Measurements from ENCODE around the gene ITPRID1. TPM values are rescaled to one million over a fixed set of nuclear protein-coding genes. Genes with fewer than 3 reads are reported as not detected.

ITPRID1 gene
- total RNA-seq, 2 experiments from 2014 or later, result not detected

- Histone ChIP-seq H3K36me3 (ENCODE audit: insufficient read depth, low read length) (no peaks in the 10 kb centered on the region), H3K4me1 (ENCODE audit: insufficient read depth, low read length) (no peaks in the 10 kb centered on the region), H3K4me3 (ENCODE audit: low read length) (no peak overlapping the region), H3K9me3 (ENCODE audit: control insufficient read depth in 1 of 2, insufficient read depth in 1 of 2, low read length in 2 of 2) (peaks cover 0 to 6% of the 10 kb centered on the region in 2 experiments), H3K27ac (ENCODE audit: low read depth in 1 of 2, low read length in 2 of 2) (no peak overlapping the region), H3K27me3 (ENCODE audit: control insufficient read depth in 1 of 2, insufficient read depth in 2 of 2, low read length in 2 of 2) (no peaks in the 10 kb centered on the region)
- no peaks in the 10 kb centered on the region for H3K27me3 Mint-ChIP-seq
- no peak overlapping the region for H3K4me3 Mint-ChIP-seq
- no peaks in the 10 kb centered on the region for H3K36me3 Mint-ChIP-seq (ENCODE audit: low read depth)
- H3K27ac Mint-ChIP-seq, result no peak overlapping the region
- POLR2A ChIA-PET, result no interaction called here
- DNase-seq (no peak), ATAC-seq (ENCODE audit: poor library complexity) (no peak)
- peaks cover 2% of the 10 kb centered on the region for H3K9me3 Mint-ChIP-seq
- CTCF ChIA-PET, result no interaction called here
- no peaks in the 10 kb centered on the region for H3K4me1 Mint-ChIP-seq (ENCODE audit: low read depth)
- no peak for TF ChIP-seq CTCF (IDR thresholded peaks at IDR 0.05)
- intact Hi-C loops (cut with DNase I, micrococcal nuclease), result no loop called here
Measured at GRCh38 chr7:31553661-31554081, 39.8 kb downstream of the ITPRID1 start.

GRCh38 chr7:31562002-31562401, 48.1 kb downstream of the ITPRID1 start:
- ChIA-PET CTCF (interaction anchor here (1.0 kb wide), 1 partner anchor 16 kb away, joined by 3 read pairs; no protein-coding TSS in a partner anchor), POLR2A (no interaction called here)
- H3K4me3 Mint-ChIP-seq, result no peak overlapping the region
- no peaks in the 10 kb centered on the region for H3K27me3 Mint-ChIP-seq
- peaks cover 2% of the 10 kb centered on the region for H3K9me3 Mint-ChIP-seq
- DNase-seq (no peak), ATAC-seq (ENCODE audit: poor library complexity) (no peak)
- no peaks in the 10 kb centered on the region for H3K9me3 ChIP-seq (ENCODE audit: control insufficient read depth in 1 of 2, insufficient read depth in 1 of 2, low read length in 2 of 2)
- H3K4me1 ChIP-seq (ENCODE audit: insufficient read depth, low read length), result no peaks in the 10 kb centered on the region
- H3K27ac ChIP-seq (ENCODE audit: low read depth in 1 of 2, low read length in 2 of 2), result no peak overlapping the region
- H3K27ac Mint-ChIP-seq, result no peak overlapping the region
- H3K36me3 ChIP-seq (ENCODE audit: insufficient read depth, low read length), result no peaks in the 10 kb centered on the region
- H3K27me3 ChIP-seq (ENCODE audit: control insufficient read depth in 1 of 2, insufficient read depth in 2 of 2, low read length in 2 of 2), result no peaks in the 10 kb centered on the region
- no peaks in the 10 kb centered on the region for H3K4me1 Mint-ChIP-seq (ENCODE audit: low read depth)
- no peak overlapping the region for H3K4me3 ChIP-seq (ENCODE audit: low read length)
- intact Hi-C loops (cut with DNase I, micrococcal nuclease), result no loop called here
- H3K36me3 Mint-ChIP-seq (ENCODE audit: low read depth), result no peaks in the 10 kb centered on the region
- TF ChIP-seq CTCF (IDR thresholded peaks at IDR 0.05), result no peak

GRCh38 chr7:31563522-31563921, 49.6 kb downstream of the ITPRID1 start:
- no peaks in the 10 kb centered on the region for H3K4me1 Mint-ChIP-seq (ENCODE audit: low read depth)
- DNase-seq (no peak), ATAC-seq (ENCODE audit: poor library complexity) (no peak)
- Histone ChIP-seq H3K36me3 (ENCODE audit: insufficient read depth, low read length) (no peaks in the 10 kb centered on the region), H3K9me3 (ENCODE audit: control insufficient read depth in 1 of 2, insufficient read depth in 1 of 2, low read length in 2 of 2) (peaks cover 0 to 6% of the 10 kb centered on the region in 2 experiments), H3K4me1 (ENCODE audit: insufficient read depth, low read length) (no peaks in the 10 kb centered on the region), H3K4me3 (ENCODE audit: low read length) (no peak overlapping the region), H3K27me3 (ENCODE audit: control insufficient read depth in 1 of 2, insufficient read depth in 2 of 2, low read length in 2 of 2) (no peaks in the 10 kb centered on the region), H3K27ac (ENCODE audit: low read depth in 1 of 2, low read length in 2 of 2) (no peak overlapping the region)
- CTCF ChIA-PET, result no interaction called here
- H3K27ac Mint-ChIP-seq, result no peak overlapping the region
- POLR2A ChIA-PET, result no interaction called here
- no peak overlapping the region for H3K4me3 Mint-ChIP-seq
- H3K9me3 Mint-ChIP-seq, result peaks cover 5% of the 10 kb centered on the region
- no peaks in the 10 kb centered on the region for H3K27me3 Mint-ChIP-seq
- H3K36me3 Mint-ChIP-seq (ENCODE audit: low read depth), result no peaks in the 10 kb centered on the region
- TF ChIP-seq CTCF (IDR thresholded peaks at IDR 0.05), result no peak
- intact Hi-C loops (cut with DNase I, micrococcal nuclease), result no loop called here

Measured in CD4-positive, alpha-beta T cell (primary cell).